Gastroesophageal sphincter (tissue), 4 donors: ENCODE results near the gene BIRC7. TPM values are rescaled to one million over a fixed set of nuclear protein-coding genes. Genes with fewer than 3 reads are reported as not detected.
"Not testable (repeated sequence)": the region's sequence is repeated elsewhere in the genome, so short reads cannot be mapped to it uniquely, and the experiment has no call there.

ENCODE experiments used
- ATAC-seq: fragments of 150-250 bp; one replicate; pipeline ENCODE4 v1.9.1; 2016; ENCODE audit warnings: mild to moderate bottlenecking, moderate library complexity
- H3K27ac ChIP-seq, 4 donors: fragments of 200-600 bp; sonication (generic) in 3 of 4; 1 replicate in 3 of 4; 2 replicates in 1 of 4; pipeline ENCODE4 v1.5.1; 2016 to 2019
- H3K27me3 ChIP-seq: fragments of 200-600 bp; sonication (generic); one replicate; pipeline ENCODE4 v1.5.1; 2019
- H3K36me3 ChIP-seq, 2 donors: fragments of 200-600 bp; sonication (generic); one replicate each; pipeline ENCODE4 v1.5.1; 2019; ENCODE audit warnings: control low read depth in 1 of 2
- H3K4me1 ChIP-seq, 3 donors: fragments of 200-600 bp; sonication (generic); 1 replicate in 2 of 3; 2 replicates in 1 of 3; pipeline ENCODE4 v1.5.1; 2016 to 2019; ENCODE audit warnings: control low read depth in 2 of 3
- H3K4me3 ChIP-seq, 2 donors: fragments of 200-600 bp; sonication (generic); one replicate each; pipeline ENCODE4 v1.5.1; 2019; ENCODE audit warnings: mild to moderate bottlenecking in 1 of 2, moderate library complexity in 1 of 2
- H3K9me3 ChIP-seq, 3 donors: fragments of 200-600 bp; sonication (generic); one replicate each; pipeline ENCODE4 v1.5.1; 2017 to 2019; ENCODE audit warnings: control low read depth in 2 of 3
- EP300 ChIP-seq: sonication (generic); formaldehyde crosslinking; IDR thresholded peaks from one replicate; pipeline ENCODE4 v1.6.1; 2017; ENCODE audit warnings: antibody characterized with exemption, mild to moderate bottlenecking
- POLR2A ChIP-seq, 2 donors: fragments of 450-650 bp; IDR thresholded peaks; one replicate each; pipeline ENCODE4 v1.6.1; 2017; ENCODE audit warnings: antibody characterized with exemption in 2 of 2, mild to moderate bottlenecking in 2 of 2, moderate library complexity in 1 of 2
- POLR2AphosphoS5 ChIP-seq: sonication (generic); formaldehyde crosslinking; IDR thresholded peaks from one replicate; pipeline ENCODE4 v1.6.1; 2017; ENCODE audit warnings: antibody characterized with exemption
- WGBS, 2 donors: methylation state at CpG; one replicate each; pipeline ENCODE4 v1.1.5; 2018; ENCODE audit warnings: low coverage in 1 of 2; 5-methylcytosine and 5-hydroxymethylcytosine counted together
- total RNA-seq, 4 donors: library from RNA; depleted of rRNA; stranded (reverse); fragments of >200 nt; gene quantifications; one replicate each; pipeline ENCODE4 v1.1.0, GENCODE V29; 2016
- TF ChIP-seq, protein P1 (sequence below), 4 experiments: fragments of 200-600 bp in 2 of 4; fragments of 450-650 bp in 2 of 4; sonication (generic) in 1 of 4; IDR thresholded peaks; one replicate each; pipeline ENCODE4 v1.5.1; 2017 to 2019; ENCODE audit warnings: antibody characterized with exemption in 4 of 4, mild to moderate bottlenecking in 2 of 4, moderate library complexity in 2 of 4

The BIRC7 gene
- total RNA-seq, 4 donors from 2014 or later = not detected

- H3K9me3 ChIP-seq = no peaks in the 10 kb centered on the region
- TF ChIP-seq POLR2A (IDR thresholded peaks at IDR 0.05) (no peak), EP300 (no peak), POLR2AphosphoS5 (no peak)
- TF ChIP-seq, protein P1, sequence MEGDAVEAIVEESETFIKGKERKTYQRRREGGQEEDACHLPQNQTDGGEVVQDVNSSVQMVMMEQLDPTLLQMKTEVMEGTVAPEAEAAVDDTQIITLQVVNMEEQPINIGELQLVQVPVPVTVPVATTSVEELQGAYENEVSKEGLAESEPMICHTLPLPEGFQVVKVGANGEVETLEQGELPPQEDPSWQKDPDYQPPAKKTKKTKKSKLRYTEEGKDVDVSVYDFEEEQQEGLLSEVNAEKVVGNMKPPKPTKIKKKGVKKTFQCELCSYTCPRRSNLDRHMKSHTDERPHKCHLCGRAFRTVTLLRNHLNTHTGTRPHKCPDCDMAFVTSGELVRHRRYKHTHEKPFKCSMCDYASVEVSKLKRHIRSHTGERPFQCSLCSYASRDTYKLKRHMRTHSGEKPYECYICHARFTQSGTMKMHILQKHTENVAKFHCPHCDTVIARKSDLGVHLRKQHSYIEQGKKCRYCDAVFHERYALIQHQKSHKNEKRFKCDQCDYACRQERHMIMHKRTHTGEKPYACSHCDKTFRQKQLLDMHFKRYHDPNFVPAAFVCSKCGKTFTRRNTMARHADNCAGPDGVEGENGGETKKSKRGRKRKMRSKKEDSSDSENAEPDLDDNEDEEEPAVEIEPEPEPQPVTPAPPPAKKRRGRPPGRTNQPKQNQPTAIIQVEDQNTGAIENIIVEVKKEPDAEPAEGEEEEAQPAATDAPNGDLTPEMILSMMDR (IDR thresholded peaks at IDR 0.05) = no peak
- ATAC-seq = no peak
- 67 to 72% methylated on average over 3 to 7 of the region's 24 CpGs for WGBS, 2 donors
- H3K27ac ChIP-seq = no peak overlapping the region
- no peaks in the 10 kb centered on the region for H3K4me1 ChIP-seq
- H3K27me3 ChIP-seq = peaks cover 87% of the 10 kb centered on the region
- no peak overlapping the region for H3K4me3 ChIP-seq
- no peaks in the 10 kb centered on the region for H3K36me3 ChIP-seq
These were observed 12.0 kb downstream of the BIRC7 start for GRCh38 chr20:63247671-63248228.

- TF ChIP-seq, protein P1 (IDR thresholded peaks at IDR 0.05) = no peak
- TF ChIP-seq POLR2A (IDR thresholded peaks at IDR 0.05) (no peak), EP300 (no peak), POLR2AphosphoS5 (no peak)
- H3K9me3 ChIP-seq = no peaks in the 10 kb centered on the region
- H3K27ac ChIP-seq = no peak overlapping the region
- no peak overlapping the region for H3K4me3 ChIP-seq
- H3K36me3 ChIP-seq = no peaks in the 10 kb centered on the region
- ATAC-seq = no peak
- peaks cover 93% of the 10 kb centered on the region for H3K27me3 ChIP-seq
- 65 to 74% methylated on average over 4 to 22 of the region's 25 CpGs for WGBS, 2 donors
- peaks cover 0 to 12% (median 11%) of the 10 kb centered on the region in 3 donors for H3K4me1 ChIP-seq
These were observed 13.3 kb downstream of the BIRC7 start for GRCh38 chr20:63248835-63249591.

- peaks cover 0 to 20% (median 17%) of the 10 kb centered on the region in 3 donors for H3K4me1 ChIP-seq
- no peaks in the 10 kb centered on the region for H3K36me3 ChIP-seq
- no peak for TF ChIP-seq POLR2AphosphoS5
- peaks cover 95% of the 10 kb centered on the region for H3K27me3 ChIP-seq
- no peak overlapping the region for H3K27ac ChIP-seq
- no peak overlapping the region for H3K4me3 ChIP-seq
- WGBS, 2 donors = 80 to 90% methylated on average over 1 to 11 of the region's 15 CpGs
- H3K9me3 ChIP-seq = no peaks in the 10 kb centered on the region
- no peak for ATAC-seq
These were observed 14.2 kb downstream of the BIRC7 start for GRCh38 chr20:63249891-63250290.

- H3K36me3 ChIP-seq, H3K9me3 ChIP-seq, H3K4me3 ChIP-seq, ATAC-seq, H3K27ac ChIP-seq: not testable (repeated sequence)
- H3K27me3 ChIP-seq = peaks cover 97% of the 10 kb centered on the region
- WGBS, 2 donors = 29 to 60% methylated on average over 2 to 7 of the region's 14 CpGs
- peaks cover 0 to 20% (median 17%) of the 10 kb centered on the region in 3 donors for H3K4me1 ChIP-seq
These were observed 15.6 kb downstream of the BIRC7 start for GRCh38 chr20:63251350-63251749.

GRCh38 chr20:63252284-63252711 is 16.6 kb downstream of the BIRC7 start:
- Histone ChIP-seq H3K4me1 (peaks cover 0 to 20% (median 17%) of the 10 kb centered on the region in 3 donors), H3K27me3 (peaks cover 97% of the 10 kb centered on the region), H3K4me3 (no peak overlapping the region), H3K9me3 (no peaks in the 10 kb centered on the region), H3K27ac (no peak overlapping the region), H3K36me3 (no peaks in the 10 kb centered on the region)
- no CpG with 5 or more reads among the region's 8 CpGs for WGBS, 2 donors
- ATAC-seq = no peak
- TF ChIP-seq EP300 (no peak), POLR2A (IDR thresholded peaks at IDR 0.05) (no peak)
- TF ChIP-seq, protein P1 (IDR thresholded peaks at IDR 0.05) = no peak

- Histone ChIP-seq H3K27ac (no peak overlapping the region), H3K4me1 (peaks cover 0 to 20% (median 17%) of the 10 kb centered on the region in 3 donors), H3K9me3 (no peaks in the 10 kb centered on the region), H3K4me3 (peak overlapping the region in 1 of 2 donors; percentile 49), H3K27me3 (peaks cover 89% of the 10 kb centered on the region), H3K36me3 (no peaks in the 10 kb centered on the region)
- no peak for ATAC-seq
- TF ChIP-seq POLR2AphosphoS5 (no peak), EP300 (no peak)
- TF ChIP-seq, protein P1 (IDR thresholded peaks at IDR 0.05) = no peak
- 12 to 13% methylated on average over 7 to 8 of the region's 16 CpGs for WGBS, 2 donors
These were observed 17.3 kb downstream of the BIRC7 start for GRCh38 chr20:63253065-63253437.
